Adrenal gland (tissue), 5 donors: ENCODE measurements around the gene MUC12.
"Not testable (repeated sequence)": the region's sequence is repeated elsewhere in the genome, so short reads cannot be mapped to it uniquely, and the experiment has no call there.

ENCODE experiments used
- POLR2A ChIP-seq, 2 donors: fragments of 450-650 bp; IDR thresholded peaks; one replicate each; pipeline ENCODE4 v1.6.1; 2017; ENCODE audit warnings: antibody characterized with exemption in 2 of 2, mild to moderate bottlenecking in 2 of 2, moderate library complexity in 1 of 2
- TF ChIP-seq, protein P1 (sequence below), 6 experiments: fragments of 450-650 bp in 4 of 6; fragments of 200-600 bp in 2 of 6; sonication (generic) in 1 of 6; IDR thresholded peaks; 1 replicate in 5 of 6; 2 replicates in 1 of 6; pipeline versions ENCODE4 v1.5.1 to v1.8.0; 2016 to 2021; ENCODE audit warnings: antibody characterized with exemption in 6 of 6, mild to moderate bottlenecking in 2 of 6, moderate library complexity in 1 of 6
- donor health status: DM: no; HTN: no; CAD: no.

GRCh38 chr7:101002333-101002732 is 33.0 kb downstream of the MUC12 start:
- TF ChIP-seq, protein P1, sequence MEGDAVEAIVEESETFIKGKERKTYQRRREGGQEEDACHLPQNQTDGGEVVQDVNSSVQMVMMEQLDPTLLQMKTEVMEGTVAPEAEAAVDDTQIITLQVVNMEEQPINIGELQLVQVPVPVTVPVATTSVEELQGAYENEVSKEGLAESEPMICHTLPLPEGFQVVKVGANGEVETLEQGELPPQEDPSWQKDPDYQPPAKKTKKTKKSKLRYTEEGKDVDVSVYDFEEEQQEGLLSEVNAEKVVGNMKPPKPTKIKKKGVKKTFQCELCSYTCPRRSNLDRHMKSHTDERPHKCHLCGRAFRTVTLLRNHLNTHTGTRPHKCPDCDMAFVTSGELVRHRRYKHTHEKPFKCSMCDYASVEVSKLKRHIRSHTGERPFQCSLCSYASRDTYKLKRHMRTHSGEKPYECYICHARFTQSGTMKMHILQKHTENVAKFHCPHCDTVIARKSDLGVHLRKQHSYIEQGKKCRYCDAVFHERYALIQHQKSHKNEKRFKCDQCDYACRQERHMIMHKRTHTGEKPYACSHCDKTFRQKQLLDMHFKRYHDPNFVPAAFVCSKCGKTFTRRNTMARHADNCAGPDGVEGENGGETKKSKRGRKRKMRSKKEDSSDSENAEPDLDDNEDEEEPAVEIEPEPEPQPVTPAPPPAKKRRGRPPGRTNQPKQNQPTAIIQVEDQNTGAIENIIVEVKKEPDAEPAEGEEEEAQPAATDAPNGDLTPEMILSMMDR (IDR thresholded peaks at IDR 0.05) = not testable (repeated sequence)
- TF ChIP-seq POLR2A (IDR thresholded peaks at IDR 0.05) = not testable (repeated sequence)
